Measurements from ENCODE around the gene MKLN1.

Gene MKLN1

GRCh38 chr7:131471250-131472004 is 143.8 kb downstream of the MKLN1 start:
- DNase-seq, result no peak

GRCh38 chr7:131476740-131477139 is 149.1 kb downstream of the MKLN1 start:
- no peak for DNase-seq

- peak in 1 of 2 experiments; percentile 45 for DNase-seq
These were observed 153.0 kb downstream of the MKLN1 start for GRCh38 chr7:131480384-131481315.

- no peak for DNase-seq
These were observed 155.1 kb downstream of the MKLN1 start for GRCh38 chr7:131482800-131483199.

GRCh38 chr7:131483586-131483985 is 155.9 kb downstream of the MKLN1 start:
- DNase-seq, result no peak

GRCh38 chr7:131486346-131486745 is 158.7 kb downstream of the MKLN1 start:
- DNase-seq, result no peak

GRCh38 chr7:131487217-131487616 is 159.5 kb downstream of the MKLN1 start:
- DNase-seq, result no peak

GRCh38 chr7:131488361-131488760 is 160.7 kb downstream of the MKLN1 start:
- DNase-seq, result no peak

- DNase-seq, result no peak
These were observed 161.5 kb downstream of the MKLN1 start for GRCh38 chr7:131489196-131489595.

- no peak for DNase-seq
These were observed 162.2 kb downstream of the MKLN1 start for GRCh38 chr7:131489881-131490280.

GRCh38 chr7:131493081-131493480 is 165.4 kb downstream of the MKLN1 start:
- DNase-seq, result no peak

GRCh38 chr7:131493581-131493980 is 165.9 kb downstream of the MKLN1 start:
- DNase-seq, result no peak

- no peak for DNase-seq
These were observed 166.5 kb downstream of the MKLN1 start for GRCh38 chr7:131494182-131494581.

- no peak for DNase-seq
These were observed 168.2 kb downstream of the MKLN1 start for GRCh38 chr7:131495669-131496498.

- DNase-seq, result no peak
These were observed 169.8 kb downstream of the MKLN1 start for GRCh38 chr7:131497454-131497853.

GRCh38 chr7:131498237-131498885 is 170.7 kb downstream of the MKLN1 start:
- DNase-seq, result no peak

GRCh38 chr7:131499801-131500200 is 172.1 kb downstream of the MKLN1 start:
- no peak for DNase-seq

- DNase-seq, result no peak
These were observed 172.7 kb downstream of the MKLN1 start for GRCh38 chr7:131500357-131500756.

- no peak for DNase-seq
These were observed 173.7 kb downstream of the MKLN1 start for GRCh38 chr7:131501422-131501821.

GRCh38 chr7:131501930-131502685 is 174.4 kb downstream of the MKLN1 start:
- no peak for DNase-seq

- DNase-seq, result no peak
These were observed 175.3 kb downstream of the MKLN1 start for GRCh38 chr7:131502810-131503508.

All from SW 1271 (cell line).